KOPT-K1 (cell line): Measurements from ENCODE around the gene LZTS2.

Experiments
- H3K27ac ChIP-seq: fragments of 200-600 bp; sonication (generic); 2 replicates; pipeline ENCODE4 v1.5.1; 2016; ENCODE audit warnings: antibody characterized with exemption, mild to moderate bottlenecking, low read depth, low read length; ENCODE audit not compliant: poor library complexity, severe bottlenecking
- H3K36me3 ChIP-seq: fragments of 200-600 bp; sonication (generic); 2 replicates; pipeline ENCODE4 v1.5.1; 2017; ENCODE audit warnings: antibody characterized with exemption, mild to moderate bottlenecking, low read length, moderate library complexity; ENCODE audit not compliant: insufficient read depth
- H3K9me3 ChIP-seq: fragments of 200-600 bp; sonication (generic); 2 replicates; pipeline ENCODE4 v1.5.1; 2017; ENCODE audit warnings: antibody characterized with exemption, low read length, mild to moderate bottlenecking; ENCODE audit not compliant: insufficient read depth, poor library complexity, severe bottlenecking

The LZTS2 gene

GRCh38 chr10:100986623-100986951 is 13.0 kb upstream of the LZTS2 start:
- no peaks in the 10 kb centered on the region for H3K9me3 ChIP-seq
- H3K36me3 ChIP-seq, result peaks cover 55% of the 10 kb centered on the region
- peak overlapping the region; percentile 82 for H3K27ac ChIP-seq

- no peaks in the 10 kb centered on the region for H3K9me3 ChIP-seq
- H3K36me3 ChIP-seq, result peaks cover 55% of the 10 kb centered on the region
- peak within 1 kb of the TSS; percentile 82 for H3K27ac ChIP-seq
These were observed 12.5 kb upstream of the LZTS2 start, which contains the start of the genes MRPL43 and TWNK for GRCh38 chr10:100986952-100987684. TSS of gene MRPL43 (minus strand) at chr10:100987497. CDS start at chr10:100987443, 54 bp downstream. TSS of gene TWNK (plus strand) at chr10:100987543. CDS start at chr10:100988211, 668 bp downstream.

GRCh38 chr10:100987685-100988049 is 11.9 kb upstream of the LZTS2 start:
- Histone ChIP-seq H3K9me3 (no peaks in the 10 kb centered on the region), H3K27ac (peak overlapping the region; percentile 82), H3K36me3 (peaks cover 57% of the 10 kb centered on the region)

- Histone ChIP-seq H3K9me3 (no peaks in the 10 kb centered on the region), H3K27ac (peak overlapping the region; percentile 82), H3K36me3 (peaks cover 57% of the 10 kb centered on the region)
These were observed 11.4 kb upstream of the LZTS2 start for GRCh38 chr10:100988166-100988565.

- Histone ChIP-seq H3K36me3 (peaks cover 64% of the 10 kb centered on the region), H3K9me3 (no peaks in the 10 kb centered on the region), H3K27ac (no peak overlapping the region)
These were observed 10.5 kb upstream of the LZTS2 start for GRCh38 chr10:100989088-100989487.

- Histone ChIP-seq H3K27ac (no peak overlapping the region), H3K36me3 (peaks cover 54% of the 10 kb centered on the region)
These were observed 5.5 kb upstream of the LZTS2 start for GRCh38 chr10:100993986-100994708.

GRCh38 chr10:100995181-100995580 is 4.4 kb upstream of the LZTS2 start:
- no peaks in the 10 kb centered on the region for H3K9me3 ChIP-seq
- H3K36me3 ChIP-seq, result peaks cover 44% of the 10 kb centered on the region
- no peak overlapping the region for H3K27ac ChIP-seq

More at GRCh38 chr10:100993986-100994708, 5.5 kb upstream of the LZTS2 start:
- H3K9me3 ChIP-seq, result no peaks in the 10 kb centered on the region

GRCh38 chr10:100996678-100997359 is 2.8 kb upstream of the LZTS2 start:
- Histone ChIP-seq H3K36me3 (peaks cover 29% of the 10 kb centered on the region), H3K9me3 (no peaks in the 10 kb centered on the region), H3K27ac (peak overlapping the region; percentile 70)

GRCh38 chr10:100997360-100998182 is 2.0 kb upstream of the LZTS2 start:
- H3K27ac ChIP-seq, result peak overlapping the region; percentile 70
- H3K36me3 ChIP-seq, result peaks cover 25% of the 10 kb centered on the region

GRCh38 chr10:100998183-100998990 is 1.2 kb upstream of the LZTS2 start:
- Histone ChIP-seq H3K27ac (peak overlapping the region; percentile 70), H3K36me3 (peaks cover 17% of the 10 kb centered on the region), H3K9me3 (no peaks in the 10 kb centered on the region)

More at GRCh38 chr10:100997360-100998182, 2.0 kb upstream of the LZTS2 start:
- H3K9me3 ChIP-seq, result no peaks in the 10 kb centered on the region

- Histone ChIP-seq H3K9me3 (no peaks in the 10 kb centered on the region), H3K27ac (peak overlapping the region; percentile 33), H3K36me3 (peaks cover 9% of the 10 kb centered on the region)
These were observed 442 bp upstream of the LZTS2 start for GRCh38 chr10:100998991-100999741.

- Histone ChIP-seq H3K9me3 (no peaks in the 10 kb centered on the region), H3K36me3 (no peaks in the 10 kb centered on the region), H3K27ac (no peak overlapping the region)
These were observed 713 bp downstream of the LZTS2 start for GRCh38 chr10:101000127-101000914.
